Epithelial cell of esophagus (primary cell): ENCODE measurements around the gene DEGS1.

ENCODE experiments used
- DNase-seq: peaks from one replicate; pipeline ENCODE4 v3.0.0; 2010; ENCODE audit warnings: low read depth
- H3K4me3 ChIP-seq: 2 replicates; pipeline ENCODE4 v1.5.1; 2011; ENCODE audit warnings: mild to moderate bottlenecking, low read length, control low read depth
- CTCF ChIP-seq: IDR thresholded peaks from 2 replicates; pipeline ENCODE4 v1.5.1; 2011; ENCODE audit warnings: low read depth, mild to moderate bottlenecking, low read length, control low read depth, inconsistent platforms; ENCODE audit not compliant: insufficient read depth; ENCODE audit errors: missing control alignments

The DEGS1 gene

GRCh38 chr1:224189561-224189960 lies 6.5 kb downstream of the DEGS1 start:
- no peak for DNase-seq
- H3K4me3 ChIP-seq, result no peak overlapping the region
- TF ChIP-seq CTCF, result no peak

DNA sequence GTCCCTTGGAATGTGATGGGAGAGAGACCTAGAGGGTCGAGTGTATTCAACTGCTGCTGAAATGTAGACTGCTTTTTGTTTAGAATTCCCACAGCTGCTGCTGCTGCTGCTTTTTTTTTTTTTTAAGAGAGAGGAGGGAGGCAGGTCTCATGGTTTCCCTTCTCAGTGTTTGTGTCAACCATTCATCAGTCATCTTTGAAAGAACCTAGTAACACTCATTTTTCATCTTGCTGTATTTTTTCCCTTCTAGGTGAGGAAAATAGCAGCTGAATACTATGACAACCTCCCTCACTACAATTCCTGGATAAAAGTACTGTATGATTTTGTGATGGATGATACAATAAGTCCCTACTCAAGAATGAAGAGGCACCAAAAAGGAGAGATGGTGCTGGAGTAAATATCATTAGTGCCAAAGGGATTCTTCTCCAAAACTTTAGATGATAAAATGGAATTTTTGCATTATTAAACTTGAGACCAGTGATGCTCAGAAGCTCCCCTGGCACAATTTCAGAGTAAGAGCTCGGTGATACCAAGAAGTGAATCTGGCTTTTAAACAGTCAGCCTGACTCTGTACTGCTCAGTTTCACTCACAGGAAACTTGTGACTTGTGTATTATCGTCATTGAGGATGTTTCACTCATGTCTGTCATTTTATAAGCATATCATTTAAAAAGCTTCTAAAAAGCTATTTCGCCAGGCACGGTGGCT lies 9.2 kb downstream of the DEGS1 start:
- H3K4me3 ChIP-seq, result no peak overlapping the region
- no peak for TF ChIP-seq CTCF
- no peak for DNase-seq

DNA sequence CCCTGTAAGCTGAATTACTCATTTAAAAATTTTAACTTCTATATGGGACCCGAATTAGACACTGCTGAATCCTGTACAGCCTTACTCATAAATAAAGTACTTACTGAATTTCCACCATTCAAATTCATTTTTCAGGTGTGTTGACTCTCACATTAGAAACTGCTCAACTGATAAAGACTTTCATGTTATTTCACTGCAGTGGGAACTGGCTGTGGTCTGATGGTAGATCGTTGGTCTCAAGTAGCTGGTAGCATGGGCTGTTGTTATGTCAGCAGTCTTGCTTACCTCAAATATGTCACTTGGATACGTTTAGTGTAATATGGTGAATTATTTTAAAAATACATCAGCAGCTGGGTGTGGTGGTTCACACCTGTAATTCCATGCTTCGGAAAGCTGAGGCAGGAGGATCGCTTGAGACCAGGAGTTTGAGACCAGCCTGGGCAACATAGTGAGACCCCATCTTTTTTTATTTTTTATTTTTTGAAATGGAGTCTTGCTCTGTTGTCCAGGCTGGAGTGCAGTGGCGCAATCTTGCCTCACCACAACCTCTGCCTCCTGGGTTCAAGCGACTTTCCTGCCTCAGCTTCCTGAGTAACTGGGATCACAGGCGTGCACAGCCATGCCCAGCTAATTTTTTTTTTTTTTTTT lies 10.4 kb downstream of the DEGS1 start:
- no peak overlapping the region for H3K4me3 ChIP-seq
- no peak for TF ChIP-seq CTCF
- DNase-seq, result no peak

DNA sequence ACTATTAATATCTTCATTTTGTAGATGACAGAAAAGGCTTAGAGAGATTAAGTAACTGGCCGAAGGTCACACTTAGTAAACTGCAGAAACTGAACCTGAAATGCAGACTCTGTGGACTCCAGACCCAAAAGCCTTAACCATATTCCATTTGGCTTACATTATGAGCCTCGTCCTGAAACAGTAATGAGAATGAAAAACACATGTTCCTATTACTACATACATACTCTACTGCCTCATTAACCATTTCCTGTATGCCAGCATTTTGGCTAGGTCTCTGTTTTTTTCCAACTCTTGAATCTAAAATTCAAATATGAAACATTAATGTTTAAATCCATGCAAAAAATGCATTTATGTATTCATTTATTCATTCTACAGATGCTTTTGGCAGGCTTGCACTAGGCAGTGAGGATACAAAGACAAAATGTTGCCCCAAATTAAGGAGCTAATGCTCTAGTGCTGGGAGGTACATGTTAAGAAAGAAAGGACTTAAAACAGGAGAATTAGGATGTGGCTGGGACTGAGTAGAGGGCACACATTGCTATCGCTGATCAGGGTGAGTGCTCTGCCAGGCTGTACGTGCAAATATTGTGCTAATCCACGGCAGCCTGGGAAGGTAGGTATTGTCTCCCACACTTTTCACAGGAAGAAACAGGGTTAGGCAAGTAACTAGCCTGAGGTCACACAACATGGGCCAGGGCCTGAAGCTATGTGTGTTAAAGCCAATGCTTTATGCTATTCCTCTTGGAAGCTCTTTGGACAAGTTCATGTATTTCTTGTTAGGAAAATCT lies 14.0 kb downstream of the DEGS1 start:
- no peak overlapping the region for H3K4me3 ChIP-seq
- TF ChIP-seq CTCF, result no peak
- DNase-seq, result no peak

DNA sequence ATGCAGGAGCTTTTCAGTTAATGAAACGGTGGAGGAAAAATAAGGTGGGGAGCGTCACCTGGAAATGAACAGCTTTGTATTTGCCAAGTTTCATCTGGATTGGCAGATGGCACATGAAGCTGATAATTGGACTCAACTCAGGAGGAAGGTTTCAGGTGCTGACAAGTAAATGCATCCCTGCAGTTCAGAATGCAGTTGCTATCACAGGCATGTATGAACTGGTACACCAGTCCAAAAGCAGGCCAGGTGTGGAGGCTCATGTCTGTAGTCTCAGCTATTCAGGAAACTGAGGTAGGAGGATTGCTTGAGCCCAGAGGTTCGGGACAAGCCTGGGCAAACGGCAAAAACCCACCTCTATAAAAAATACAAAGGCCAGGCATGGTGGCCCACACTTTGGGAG lies 15.5 kb downstream of the DEGS1 start:
- TF ChIP-seq CTCF, result no peak
- peak; percentile 68 for DNase-seq
- no peak overlapping the region for H3K4me3 ChIP-seq

DNA sequence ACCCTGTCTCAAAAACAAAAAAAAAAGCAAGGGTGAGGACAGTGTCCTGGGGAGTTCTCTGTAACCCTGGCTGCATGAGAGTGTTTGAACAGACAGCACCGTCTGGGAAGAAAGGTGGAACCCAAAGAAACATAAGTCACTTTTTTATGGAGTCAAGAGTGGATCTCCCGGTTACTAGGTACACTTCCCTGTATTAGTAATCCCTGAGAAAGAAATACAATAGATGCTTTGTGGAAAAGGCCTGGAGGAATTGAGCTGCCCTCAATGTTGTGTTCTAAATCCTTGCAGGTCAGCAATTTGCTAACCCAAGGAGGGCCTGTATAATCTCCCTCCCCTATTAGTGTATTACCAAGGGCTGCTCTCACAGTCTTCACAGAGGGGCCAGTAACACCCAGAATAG lies 16.6 kb downstream of the DEGS1 start:
- no peak for TF ChIP-seq CTCF
- DNase-seq, result peak; percentile 60
- no peak overlapping the region for H3K4me3 ChIP-seq
